Endothelial cell of umbilical vein (primary cell): ENCODE results near the gene BMP2K. TPM values are rescaled to one million over a fixed set of nuclear protein-coding genes. Genes with fewer than 3 reads are reported as not detected.

Experiments used
- BruUV-seq: library from RNA; stranded (reverse); fragments of 400-500 nt; replicated peaks from 2 replicates; lab custom pipeline; 2021; lab: Mats Ljungman, UMichigan
- CTCF ChIA-PET: fragments of 300-600, 350-600 bp; sonication (Branson Sonifier 250); formaldehyde crosslinking; loops from one replicate; lab custom pipeline; 2021; ENCODE audit warnings: antibody characterized with exemption, inconsistent platforms; lab: Charles Lee
- POLR2A ChIA-PET: fragments of 300-600, 350-600 bp; sonication (Branson Sonifier 250); formaldehyde crosslinking; loops from one replicate; lab custom pipeline; 2021; ENCODE audit warnings: antibody characterized with exemption, inconsistent platforms; lab: Charles Lee
- DNase-seq: peaks from one replicate; pipeline ENCODE4 v3.0.0-alpha.2; 2011; ENCODE audit warnings: low read depth, low spot score
- FAIRE-seq: peaks from 2 replicates; lab custom pipeline; 2011; peaks lifted over from hg19 to GRCh38; lab: Jason Lieb, UNC
- H2AFZ ChIP-seq: 2 replicates; pipeline ENCODE4 v1.6.0; 2012; ENCODE audit warnings: low read depth, low read length, control low read depth, inconsistent platforms
- H3K27ac ChIP-seq: 2 replicates; pipeline ENCODE4 v1.5.1; 2011; ENCODE audit warnings: low read depth, mild to moderate bottlenecking, control low read depth, low read length, moderate library complexity; ENCODE audit not compliant: insufficient read depth
- H3K27me3 ChIP-seq, 2 experiments: 2 replicates each; pipeline versions ENCODE4 v1.6.0 to v1.6.1; 2011; ENCODE audit warnings: low read length in 2 of 2, mixed read lengths in 1 of 2; ENCODE audit not compliant: control insufficient read depth in 2 of 2, insufficient read depth in 2 of 2
- H3K36me3 ChIP-seq, 2 experiments: 2 replicates in 1 of 2; 3 replicates in 1 of 2; pipeline ENCODE4 v1.5.1; 2011; ENCODE audit warnings: low read length in 2 of 2, mild to moderate bottlenecking in 1 of 2, moderate library complexity in 1 of 2; ENCODE audit not compliant: control insufficient read depth in 2 of 2, insufficient read depth in 2 of 2; ENCODE audit errors: extremely low read depth in 1 of 2
- H3K4me1 ChIP-seq: 3 replicates; pipeline ENCODE4 v1.5.1; 2011; ENCODE audit warnings: mild to moderate bottlenecking, low read length; ENCODE audit not compliant: control insufficient read depth, insufficient read depth; ENCODE audit errors: extremely low read depth
- H3K4me2 ChIP-seq: 2 replicates; pipeline ENCODE4 v1.6.1; 2011; ENCODE audit warnings: low read length, control low read depth, mixed read lengths; ENCODE audit not compliant: insufficient read depth
- H3K4me3 ChIP-seq, 3 experiments: fragments of 200-600 bp in 1 of 3; sonication (generic), shearing (Covaris generic) in 1 of 3; replicated peaks in 1 of 3; 2 replicates each; pipeline ENCODE4 v1.5.1; 2011 to 2016; ENCODE audit warnings: control low read depth in 3 of 3, low read length in 3 of 3, mild to moderate bottlenecking in 2 of 3, inconsistent platforms in 1 of 3, low read depth in 1 of 3, moderate library complexity in 1 of 3; ENCODE audit not compliant: insufficient read depth in 1 of 3
- H3K79me2 ChIP-seq: 2 replicates; pipeline ENCODE4 v1.6.0; 2012; ENCODE audit warnings: low read length, inconsistent platforms; ENCODE audit not compliant: control insufficient read depth, insufficient read depth
- H3K9ac ChIP-seq: replicated peaks from 2 replicates; pipeline ENCODE3; 2011; ENCODE audit warnings: low read length, control low read depth; ENCODE audit not compliant: insufficient read depth; ENCODE audit errors: extremely low read depth
- H3K9me1 ChIP-seq: replicated peaks from 3 replicates; pipeline ENCODE4 v1.6.0; 2011; ENCODE audit warnings: mild to moderate bottlenecking, low read length; ENCODE audit not compliant: control insufficient read depth, insufficient read depth; ENCODE audit errors: extremely low read depth
- H3K9me3 ChIP-seq: replicated peaks from 2 replicates; pipeline ENCODE4 v1.5.1; 2012; ENCODE audit warnings: low read length, inconsistent platforms; ENCODE audit not compliant: control insufficient read depth, insufficient read depth
- H4K20me1 ChIP-seq: replicated peaks from 2 replicates; pipeline ENCODE3; 2011; ENCODE audit warnings: mild to moderate bottlenecking, low read length; ENCODE audit not compliant: control insufficient read depth, insufficient read depth; ENCODE audit errors: extremely low read depth
- CTCF ChIP-seq, 2 donors: IDR thresholded peaks; 1 replicate in 1 of 2; 2 replicates in 1 of 2; pipeline ENCODE4 v1.5.1; 2011; ENCODE audit warnings: low read length in 2 of 2, mild to moderate bottlenecking in 2 of 2, moderate library complexity in 2 of 2, control low read depth in 1 of 2, inconsistent platforms in 1 of 2, low read depth in 1 of 2; ENCODE audit not compliant: insufficient read depth in 1 of 2; ENCODE audit errors: extremely low read depth in 1 of 2
- EZH2 ChIP-seq: IDR thresholded peaks from 2 replicates; pipeline ENCODE4 v1.6.1; 2012; ENCODE audit warnings: borderline replicate concordance, low read depth, mild to moderate bottlenecking, moderate library complexity, low read length, inconsistent platforms; ENCODE audit not compliant: severe bottlenecking
- FOS ChIP-seq: IDR thresholded peaks from 2 replicates; pipeline ENCODE4 v1.6.1; 2011; ENCODE audit warnings: mild to moderate bottlenecking, low read length, moderate library complexity, borderline replicate concordance; ENCODE audit not compliant: insufficient read depth
- GATA2 ChIP-seq: IDR thresholded peaks from 2 replicates; pipeline ENCODE4 v1.7.0; 2011; ENCODE audit warnings: low read depth, mild to moderate bottlenecking, moderate library complexity, mixed read lengths, low read length; ENCODE audit not compliant: insufficient read length, insufficient read depth
- JUN ChIP-seq: IDR thresholded peaks from 2 replicates; pipeline ENCODE4 v1.6.1; 2011; ENCODE audit warnings: borderline replicate concordance, low read depth; ENCODE audit not compliant: insufficient read length, insufficient read depth
- MAX ChIP-seq: IDR thresholded peaks from 2 replicates; pipeline ENCODE4 v1.6.1; 2011; ENCODE audit not compliant: insufficient read depth, insufficient read length
- MYC ChIP-seq: IDR thresholded peaks from one replicate; pipeline ENCODE4 v1.6.1; 2011; ENCODE audit warnings: mild to moderate bottlenecking, low read depth, low read length
- POLR2A ChIP-seq: IDR thresholded peaks from 2 replicates; pipeline ENCODE4 v1.6.1; 2012; ENCODE audit warnings: low read depth, mild to moderate bottlenecking, control low read depth, low read length
- POLR2AphosphoS5 ChIP-seq: IDR thresholded peaks from 2 replicates; pipeline ENCODE4 v1.6.1; 2012; ENCODE audit warnings: low read depth, mild to moderate bottlenecking, control low read depth, low read length, moderate library complexity; ENCODE audit not compliant: insufficient read depth
- dilution Hi-C: fragments of 300-500 bp; cut with MboI; formaldehyde crosslinking; loops from one replicate; pipeline ENCODE4 v1.15.0; 2019; ENCODE audit warnings: low sequenced_read_pairs; ENCODE audit not compliant: extremely low pct_ligation_motif_present
- intact Hi-C: fragments of 100-400 bp; cut with micrococcal nuclease; formaldehyde crosslinking; loops from one replicate; pipeline ENCODE4 v1.10.0; 2022
- microRNA-seq: library from miRNA; unstranded; fragments of <30 nt; microRNA quantifications from one replicate; pipeline ENCODE4 v1.2.0, GENCODE V29; 2021; ENCODE audit warnings: borderline number of aligned reads, borderline replicate concordance
- polyA plus RNA-seq, 4 experiments: library from polyadenylated mRNA; depleted of rRNA in 3 of 4; stranded (reverse) in 3 of 4; unstranded in 1 of 4; fragments of >200 nt; gene quantifications; 2 replicates each; pipeline versions ENCODE4 v1.2.1 to v1.2.3, GENCODE V29; 2011 to 2012; ENCODE audit warnings: missing spikeins in 1 of 4
- small RNA-seq: library from RNA; depleted of rRNA; stranded (forward); fragments of <200 nt; gene quantifications from one replicate; pipeline ENCODE3, GENCODE V24; 2012; ENCODE audit warnings: low replicate concordance, low read depth; ENCODE audit not compliant: insufficient read depth, insufficient read length
- total RNA-seq: library from RNA; stranded (reverse); gene quantifications from 2 replicates; pipeline ENCODE4 v1.2.3, GENCODE V29; 2021

The BMP2K gene
- total and polyA plus RNA-seq, 2 donors (not counting 3 experiments of a cell fraction or from before 2014, with no cell fraction given) = 16.1 to 37.9 TPM

- no peaks in the 10 kb centered on the region for H3K79me2 ChIP-seq
- no peaks in the 10 kb centered on the region for H3K36me3 ChIP-seq
- H2AFZ ChIP-seq = no peak overlapping the region
- no peak for FAIRE-seq
- no peak overlapping the region for H3K4me2 ChIP-seq
- no TSS peak for BruUV-seq
- no peaks in the 10 kb centered on the region for H3K27me3 ChIP-seq
- dilution Hi-C loops (no loop called here), intact Hi-C loops (no loop called here)
- no peak overlapping the region for H3K9ac ChIP-seq
- H3K4me3 ChIP-seq = no peak overlapping the region
- POLR2A ChIA-PET = no interaction called here
- DNase-seq = no peak
- TF ChIP-seq EZH2 = no peak
- TF ChIP-seq MAX = no peak
- TF ChIP-seq MYC = no peak
- TF ChIP-seq CTCF (IDR thresholded peaks at IDR 0.05; ENCODE audit: extremely low read depth in 1 of 2, insufficient read depth in 1 of 2, low read depth in 1 of 2, low read length in 2 of 2) = no peak
- TF ChIP-seq POLR2A = no peak
- TF ChIP-seq POLR2AphosphoS5 = no peak
- no peak for TF ChIP-seq FOS
- no peak for TF ChIP-seq JUN
- TF ChIP-seq GATA2 = no peak
- no peaks in the 10 kb centered on the region for H3K9me1 ChIP-seq
- H3K27ac ChIP-seq = no peak overlapping the region
- H3K4me1 ChIP-seq = no peaks in the 10 kb centered on the region
- CTCF ChIA-PET = no interaction called here
- H3K9me3 ChIP-seq = no peaks in the 10 kb centered on the region
- no peaks in the 10 kb centered on the region for H4K20me1 ChIP-seq
These were observed 184.8 kb downstream of the BMP2K start for GRCh38 chr4:78960926-78961325.

Small RNA genes within 50 kb of the gene (microRNA-seq; reads per million reads assigned to microRNA genes)
- not detected for gene MIR5096

Small RNA genes within 50 kb of the gene (small RNA-seq; reads per million reads assigned to genes)
- gene AC098818.1 = not detected
- not detected for gene MIR5096
- gene RN7SL127P = not detected

Other genes starting within 250 kb of the BMP2K start
- 73.8 and 78.4 TPM in 2 replicates for gene ANXA3, start 224.6 kb upstream of the BMP2K start, total RNA-seq
- gene ANXA3, start 224.6 kb upstream of the BMP2K start, polyA plus RNA-seq = 51.5 and 52.9 TPM in 2 replicates
- 19.0 and 21.0 TPM in 2 replicates for gene PAQR3, start 163.1 kb downstream of the BMP2K start, total RNA-seq
- gene PAQR3, start 163.1 kb downstream of the BMP2K start, polyA plus RNA-seq = 13.0 and 15.0 TPM in 2 replicates